ENCODE results near the gene STRN4. TPM values are rescaled to one million over a fixed set of nuclear protein-coding genes. Genes with fewer than 3 reads are reported as not detected.
"Not testable (repeated sequence)": the region's sequence is repeated elsewhere in the genome, so short reads cannot be mapped to it uniquely, and the experiment has no call there.

Gene STRN4
- total and polyA plus RNA-seq, 9 of the 15 experiments (the other 6 are each of a cell fraction or from before 2014, with no cell fraction given) = 0.62 to 83.7 (median 36.9) TPM

DNA sequence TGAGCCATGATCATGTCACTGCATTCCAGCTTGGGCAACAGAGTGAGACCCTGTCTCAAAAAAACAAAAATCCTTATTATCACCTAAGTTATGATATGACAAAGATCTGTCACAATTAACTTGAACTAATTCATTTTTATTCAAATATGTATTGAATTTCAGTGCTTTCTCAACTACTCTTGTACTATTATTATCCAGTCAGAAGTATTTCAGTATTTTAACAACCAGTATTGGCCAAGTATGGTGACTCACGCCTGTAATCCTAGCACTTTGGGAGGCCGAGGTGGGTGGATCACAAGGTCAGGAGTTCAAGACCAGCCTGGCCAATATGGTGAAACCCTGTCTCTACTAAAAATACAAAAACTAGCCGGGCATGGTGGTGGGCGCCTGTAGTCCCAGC is 14.6 kb upstream of the STRN4 start:
- H3K9ac ChIP-seq (ENCODE audit: insufficient read depth in 1 of 2, low read depth in 2 of 2, low read length in 2 of 2); H3K36me3 ChIP-seq (ENCODE audit: control insufficient read depth, insufficient read depth, low read length); ATAC-seq; intact Hi-C loops (cut with micrococcal nuclease); H3K4me3 ChIP-seq; H3K9me1 ChIP-seq (ENCODE audit: control insufficient read depth, insufficient read depth, low read length); DNase-seq (ENCODE audit: extremely low read depth in 1 of 4, low spot score in 3 of 4); in situ Hi-C loops (cut with MboI); H3K4me2 ChIP-seq (ENCODE audit: insufficient read depth, low read length); H3K27me3 ChIP-seq (ENCODE audit: control insufficient read depth in 2 of 2, insufficient read depth in 2 of 2, low read length in 2 of 2); BruUV-seq (replicated peaks); H3K79me2 ChIP-seq (ENCODE audit: control insufficient read depth, insufficient read depth, low read length); H4K20me1 ChIP-seq (replicated peaks; ENCODE audit: control insufficient read depth, insufficient read depth, low read length); H2AFZ ChIP-seq (ENCODE audit: low read depth, low read length); H3K27ac ChIP-seq (ENCODE audit: extremely low read depth, low read depth, low read length); H3K9me3 ChIP-seq (replicated peaks; ENCODE audit: control insufficient read depth, insufficient read depth, low read depth, low read length); CTCF ChIA-PET (ENCODE audit: low intra/inter-chr PET ratio); FAIRE-seq: not testable (repeated sequence)
- 47% methylated on average over 2 of the region's 4 CpGs for WGBS (ENCODE audit: insufficient coverage, low coverage, missing lambda C conversion rate)
- peaks cover 2 to 13% of the 10 kb centered on the region in 2 experiments; a peak in 4 of 5 replicates for H3K4me1 ChIP-seq (replicated peaks in 1 of 2; ENCODE audit: control insufficient read depth in 2 of 2, insufficient read depth in 2 of 2, low read length in 2 of 2)
- POLR2A ChIA-PET = interaction anchor here (0.9 to 1.5 kb wide), 2 partner anchors 25 to 26 kb away, joined by 3 to 4 read pairs; no protein-coding TSS in a partner anchor
- peak; percentile 39; the same call in 1 of the 2 replicates for TF ChIP-seq DPF2 (IDR thresholded peaks at IDR 0.05)
- peak; percentile 41; the same call in 1 of the 2 replicates for TF ChIP-seq EGR1 (conservative IDR thresholded peaks at IDR 0.05)
- TF ChIP-seq, protein P1, sequence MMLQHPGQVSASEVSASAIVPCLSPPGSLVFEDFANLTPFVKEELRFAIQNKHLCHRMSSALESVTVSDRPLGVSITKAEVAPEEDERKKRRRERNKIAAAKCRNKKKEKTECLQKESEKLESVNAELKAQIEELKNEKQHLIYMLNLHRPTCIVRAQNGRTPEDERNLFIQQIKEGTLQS (IDR thresholded peaks at IDR 0.05) = peak; percentile 26
- TF ChIP-seq, protein P1 (CRISPR knock-in tag; conservative IDR thresholded peaks at IDR 0.05) = not testable (repeated sequence)

DNA sequence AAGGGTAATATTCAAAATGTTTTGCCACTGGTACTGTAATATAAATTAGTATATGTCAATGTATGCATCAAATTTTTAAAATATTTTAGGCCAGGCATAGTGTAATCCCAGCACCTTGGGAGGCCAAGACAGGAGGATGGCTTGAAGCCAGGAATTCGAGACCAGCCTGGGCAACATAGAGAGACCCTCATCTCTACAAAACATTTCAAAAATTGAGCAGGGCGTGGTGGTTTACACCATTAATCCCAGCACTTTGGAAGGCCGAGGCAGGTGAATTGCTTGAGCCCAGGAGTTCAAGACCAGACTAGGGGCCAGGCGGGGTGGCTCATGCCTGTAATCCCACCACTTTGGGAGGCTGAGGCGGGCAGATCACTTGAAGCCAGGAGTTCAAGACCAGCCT is 14.1 kb upstream of the STRN4 start:
- BruUV-seq (replicated peaks) = no TSS peak

More for the DNA sequence above, 14.1 kb upstream of the STRN4 start:
- ATAC-seq = no peak
- Histone ChIP-seq H3K4me1 (replicated peaks in 1 of 2; ENCODE audit: control insufficient read depth in 2 of 2, insufficient read depth in 2 of 2, low read length in 2 of 2) (peaks cover 2 to 13% of the 10 kb centered on the region in 2 experiments; a peak in 4 of 5 replicates), H3K9me1 (ENCODE audit: control insufficient read depth, insufficient read depth, low read length) (no peaks in the 10 kb centered on the region), H3K79me2 (ENCODE audit: control insufficient read depth, insufficient read depth, low read length) (no peaks in the 10 kb centered on the region), H2AFZ (ENCODE audit: low read depth, low read length) (no peak overlapping the region), H3K27me3 (ENCODE audit: control insufficient read depth in 2 of 2, insufficient read depth in 2 of 2, low read length in 2 of 2) (no peaks in the 10 kb centered on the region), H3K9me3 (replicated peaks; ENCODE audit: control insufficient read depth, insufficient read depth, low read depth, low read length) (no peaks in the 10 kb centered on the region), H3K4me2 (ENCODE audit: insufficient read depth, low read length) (no peak overlapping the region), H3K27ac (ENCODE audit: extremely low read depth, low read depth, low read length) (no peak overlapping the region), H3K9ac (ENCODE audit: insufficient read depth in 1 of 2, low read depth in 2 of 2, low read length in 2 of 2) (no peak overlapping the region), H4K20me1 (replicated peaks; ENCODE audit: control insufficient read depth, insufficient read depth, low read length) (no peaks in the 10 kb centered on the region), H3K4me3 (no peak overlapping the region), H3K36me3 (ENCODE audit: control insufficient read depth, insufficient read depth, low read length) (peaks cover 9% of the 10 kb centered on the region; the same call in 2 of the 3 replicates)
- FAIRE-seq = no peak
- DNase-seq (ENCODE audit: extremely low read depth in 1 of 4, low spot score in 3 of 4) = no peak
- no peak for TF ChIP-seq GATAD2B (IDR thresholded peaks at IDR 0.05; ENCODE audit: borderline replicate concordance)
- CTCF ChIA-PET (ENCODE audit: low intra/inter-chr PET ratio) = interaction anchor here (1.5 kb wide), 1 partner anchor 81 kb away, joined by 3 read pairs; no protein-coding TSS in a partner anchor
- POLR2A ChIA-PET = interaction anchor here (0.9 to 1.2 kb wide), 2 partner anchors 24 to 26 kb away, joined by 3 read pairs; no protein-coding TSS in a partner anchor
- intact Hi-C loops (cut with micrococcal nuclease) = no loop called here
- in situ Hi-C loops (cut with MboI) = no loop called here
- WGBS (ENCODE audit: insufficient coverage, low coverage, missing lambda C conversion rate) = 65% methylated on average over 5 of the region's 5 CpGs
